M059J (cell line): ENCODE measurements around the gene KLK4. TPM values are rescaled to one million over a fixed set of nuclear protein-coding genes. Genes with fewer than 3 reads are reported as not detected.
"Not testable (repeated sequence)": the region's sequence is repeated elsewhere in the genome, so short reads cannot be mapped to it uniquely, and the experiment has no call there.

Experiments used
- DNase-seq: peaks from one replicate; pipeline ENCODE4 v3.0.0-alpha.2; 2012; ENCODE audit warnings: low read depth
- total RNA-seq: library from RNA; depleted of rRNA; stranded (reverse); fragments of >200 nt; shearing (Covaris generic); gene quantifications from 2 replicates; pipeline ENCODE4 v1.2.3, GENCODE V29; 2014

The KLK4 gene
- total RNA-seq, 1 experiment from 2014 or later = not detected

- DNase-seq = no peak
Observed at GRCh38 chr19:50912727-50913716, 1.8 kb upstream of the KLK4 start.

DNA sequence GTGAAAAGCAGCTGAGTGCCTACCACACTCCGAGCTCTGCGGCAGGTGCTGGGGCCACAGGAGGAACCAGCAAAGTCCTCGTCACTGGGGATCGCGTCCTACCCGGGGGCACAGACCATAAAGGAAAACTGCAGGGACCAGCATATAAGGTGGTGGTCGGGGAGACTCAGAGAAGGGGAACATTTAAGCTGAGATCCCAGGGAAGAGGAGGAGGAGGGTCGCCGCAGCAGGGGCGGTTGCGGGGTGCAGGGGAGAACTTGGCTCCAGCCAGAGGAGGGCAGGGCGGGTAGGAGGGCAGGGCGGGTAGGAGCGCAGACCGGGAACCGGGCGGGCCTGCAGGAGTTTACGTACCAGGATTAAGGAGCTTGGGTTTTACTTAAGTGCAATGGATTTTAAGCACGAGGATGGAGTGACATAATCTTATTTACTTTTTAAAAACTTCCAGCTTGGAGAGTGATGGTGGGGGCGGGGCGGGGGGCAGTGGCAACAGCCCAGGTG lies 956 bp upstream of the KLK4 start:
- no peak for DNase-seq

GRCh38 chr19:50910722-50911121 lies 473 bp downstream of the KLK4 start:
- DNase-seq = no peak

- peak; percentile 33 for DNase-seq
Observed at GRCh38 chr19:50909240-50910070, 1.7 kb downstream of the KLK4 start.

- no peak for DNase-seq
Observed at GRCh38 chr19:50908336-50908735, 2.9 kb downstream of the KLK4 start.

DNA sequence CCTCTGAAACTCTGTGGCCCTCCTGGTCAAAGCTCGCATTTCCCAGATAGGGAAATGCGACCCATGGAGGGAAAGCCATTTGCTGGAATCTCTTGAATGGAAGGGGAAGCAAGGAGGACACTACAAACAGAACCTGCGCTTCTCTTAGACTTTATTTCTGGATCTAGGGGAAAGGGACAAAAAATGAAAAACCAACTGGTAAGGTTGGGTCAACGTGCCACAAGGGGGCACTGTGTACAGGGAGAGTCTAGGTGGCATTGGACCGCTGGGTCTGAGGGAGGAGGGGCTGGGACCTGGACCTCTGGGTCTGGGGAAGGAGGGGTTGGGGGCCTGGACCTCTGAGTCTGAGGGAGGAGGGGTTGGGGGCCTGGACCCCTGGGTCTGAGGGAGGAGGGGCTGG lies 5.0 kb downstream of the KLK4 start:
- DNase-seq = no peak

DNA sequence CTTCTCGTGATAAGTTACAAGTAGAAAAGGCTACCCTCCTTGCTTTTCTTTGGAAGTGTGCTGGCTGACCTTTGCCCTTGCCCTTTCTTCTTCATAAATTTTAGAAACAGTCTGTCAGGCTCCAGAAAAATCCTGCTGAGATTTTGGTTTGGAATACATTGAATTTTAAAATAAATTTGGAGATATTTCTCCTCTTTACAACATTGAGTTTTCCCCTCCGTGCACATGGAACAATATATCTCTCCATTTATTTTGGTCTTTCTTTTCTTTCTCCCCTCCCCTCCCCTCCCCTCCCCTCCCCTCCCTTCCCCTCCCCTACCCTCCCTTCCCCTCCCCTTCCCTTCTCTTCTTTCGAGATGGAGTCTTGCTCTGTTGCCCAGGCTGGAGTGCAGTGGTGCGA lies 8.6 kb downstream of the KLK4 start:
- DNase-seq = no peak

DNA sequence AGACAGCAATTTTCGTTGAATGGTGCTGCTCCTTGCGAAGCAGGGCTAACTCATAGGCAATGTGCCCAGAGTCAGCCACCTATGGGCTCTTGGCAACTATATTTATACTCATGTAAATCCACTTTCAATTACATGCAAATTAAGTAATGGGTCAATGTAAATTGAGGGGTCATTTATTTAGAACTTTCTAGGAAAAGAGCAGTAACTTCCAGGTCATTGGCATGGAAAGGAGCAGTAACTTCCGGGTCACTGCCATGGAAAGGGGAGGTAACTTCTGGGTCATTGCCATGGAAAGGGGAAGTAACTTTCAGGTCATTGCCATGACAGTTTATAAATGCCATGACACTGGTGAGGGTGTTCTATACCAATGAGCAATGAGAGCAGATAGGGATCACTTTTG lies 11.6 kb downstream of the KLK4 start:
- DNase-seq = no peak

- no peak for DNase-seq
Observed at GRCh38 chr19:50898018-50898417, 13.2 kb downstream of the KLK4 start.

DNA sequence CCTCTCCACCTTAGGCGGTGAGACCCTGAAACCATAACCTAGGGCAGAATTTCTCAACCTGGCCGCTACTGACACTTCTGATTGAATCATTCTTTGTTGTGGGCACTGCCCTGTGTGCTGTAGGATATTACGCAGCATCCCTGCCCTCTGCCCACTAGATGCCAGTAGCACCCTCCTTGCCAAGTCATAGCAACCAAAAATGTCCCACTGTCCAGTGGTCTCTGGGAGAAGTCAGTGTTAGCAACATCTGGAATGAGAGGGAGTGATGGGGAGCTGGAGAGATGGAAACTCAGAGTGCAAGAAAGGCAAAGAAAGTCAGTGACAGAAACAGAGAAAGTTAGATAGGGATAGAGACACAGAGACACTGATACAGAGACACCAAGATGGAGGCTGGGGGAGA lies 13.6 kb downstream of the KLK4 start:
- no peak for DNase-seq

DNA sequence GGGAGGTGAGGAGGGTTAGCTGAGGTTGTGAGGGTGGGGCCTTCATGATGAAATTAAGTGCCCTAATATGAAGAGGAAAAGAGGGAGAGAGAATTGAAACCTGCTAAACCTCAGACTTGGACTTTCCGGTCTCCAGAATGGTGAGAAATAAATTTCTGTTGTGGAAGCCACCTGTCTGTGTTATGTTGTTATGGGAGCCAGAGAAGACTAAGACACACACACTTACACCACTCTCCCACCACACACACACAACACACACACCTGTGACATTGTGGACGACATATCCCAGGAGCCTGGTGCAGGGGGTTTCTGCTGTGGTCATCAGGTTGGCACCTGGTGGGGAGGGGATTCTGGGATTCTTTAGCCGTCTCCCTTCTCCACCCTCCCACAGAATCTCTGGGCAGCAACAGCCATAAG lies 14.0 kb downstream of the KLK4 start:
- no peak for DNase-seq

GRCh38 chr19:50896591-50897190 lies 14.5 kb downstream of the KLK4 start:
- DNase-seq = peak; percentile 84

GRCh38 chr19:50896089-50896590 lies 15.1 kb downstream of the KLK4 start:
- not testable (repeated sequence) for DNase-seq

DNA sequence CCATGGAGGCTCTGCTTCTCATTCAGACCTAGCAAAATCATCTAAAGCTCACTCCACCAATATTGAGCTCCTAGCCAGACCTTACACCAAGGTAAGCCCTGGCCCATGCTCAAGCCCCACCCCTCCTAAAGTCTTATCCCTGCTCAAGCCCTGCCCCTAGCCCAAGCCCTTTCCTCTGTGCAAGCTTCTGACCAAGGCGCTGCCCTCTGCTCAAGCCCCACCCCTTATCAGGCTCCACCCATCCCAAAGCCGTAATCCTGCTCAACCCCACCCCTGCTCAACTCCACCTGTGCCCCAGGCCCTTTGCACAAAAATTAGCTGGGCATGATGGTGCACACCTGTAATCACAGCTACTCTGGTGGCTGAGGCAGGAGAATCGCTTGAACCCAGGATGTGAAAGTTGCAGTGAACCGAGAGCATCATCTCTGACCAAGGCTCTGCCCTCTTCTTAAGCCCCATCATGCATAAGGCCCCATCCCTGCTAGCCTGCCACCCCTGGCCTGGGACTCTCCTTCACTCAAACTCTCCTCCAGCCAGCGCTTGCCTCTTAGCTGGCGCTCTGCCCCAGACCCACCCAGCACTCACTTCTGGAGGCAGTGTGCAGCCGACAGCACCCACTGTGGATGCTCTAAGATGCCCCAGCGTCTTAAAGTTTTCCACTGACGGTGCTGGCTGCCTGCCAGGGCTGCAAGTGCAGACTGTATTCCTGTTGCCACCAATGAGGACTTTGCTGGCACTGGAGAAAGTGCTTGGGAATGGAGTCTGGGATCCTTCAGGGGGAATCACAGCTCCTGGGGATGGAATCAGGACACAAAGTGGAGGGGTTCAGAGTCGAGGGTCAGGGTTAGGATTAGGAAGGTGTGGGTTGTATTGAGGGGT lies 16.5 kb downstream of the KLK4 start:
- DNase-seq = no peak

GRCh38 chr19:50893047-50893736 lies 18.0 kb downstream of the KLK4 start:
- no peak for DNase-seq

DNA sequence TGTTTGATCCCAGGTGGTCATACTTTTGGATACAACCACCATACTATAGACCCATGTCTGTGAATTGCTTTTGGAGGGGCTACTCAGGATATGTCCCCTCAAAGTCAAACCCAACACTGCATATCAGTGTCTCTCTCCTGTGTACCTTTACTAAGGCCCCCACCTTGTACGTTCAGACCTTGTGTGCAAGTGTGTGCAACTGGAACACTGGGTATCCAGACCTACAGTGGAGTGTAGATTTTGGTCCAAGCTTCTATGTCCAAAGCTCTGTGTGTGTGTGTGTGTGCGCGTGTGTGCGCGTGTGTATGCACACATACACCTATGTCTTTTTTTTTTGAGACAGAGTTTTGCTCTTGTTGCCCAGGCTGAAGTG lies 20.0 kb downstream of the KLK4 start:
- no peak for DNase-seq

DNA sequence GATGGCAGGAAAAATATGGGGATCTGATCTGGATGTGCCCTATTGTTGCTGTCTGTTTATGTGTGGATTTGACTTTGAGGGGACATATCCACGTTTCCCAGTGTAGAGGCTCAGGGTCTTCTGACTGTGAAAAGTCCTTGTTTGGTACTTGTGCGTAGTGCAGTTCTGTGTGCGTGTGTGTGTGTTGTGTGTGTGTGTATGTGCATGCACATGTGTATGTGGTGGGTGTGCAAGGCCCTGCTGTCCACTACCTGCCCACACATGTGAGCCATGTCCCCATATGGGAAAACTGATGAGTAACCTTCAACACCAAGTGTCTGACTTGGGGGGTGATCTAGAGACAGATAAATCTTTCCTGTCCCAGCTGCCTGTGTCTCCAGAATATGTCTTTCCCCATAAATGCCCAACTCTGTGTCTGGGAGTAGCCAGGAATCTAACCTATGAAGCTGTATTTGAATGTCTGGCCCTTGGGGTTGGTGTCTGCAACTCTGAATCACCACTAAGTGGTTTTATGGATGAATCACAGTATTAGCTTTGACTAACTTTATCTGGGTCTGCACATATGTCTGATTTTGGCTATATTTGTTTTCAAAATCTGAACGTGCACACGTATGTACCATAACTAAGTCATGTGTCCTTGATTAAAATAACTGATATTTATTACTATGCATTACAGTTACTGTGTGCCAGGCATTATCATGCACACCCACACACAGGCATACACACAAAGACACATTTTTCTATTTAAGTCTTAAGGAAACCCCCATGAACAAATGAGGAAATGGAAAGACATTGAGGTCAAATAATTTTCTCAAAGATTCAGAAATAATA lies 20.6 kb downstream of the KLK4 start:
- peak; percentile 68 for DNase-seq

GRCh38 chr19:50889638-50890037 lies 21.6 kb downstream of the KLK4 start:
- no peak for DNase-seq

GRCh38 chr19:50882188-50882587 lies 29.0 kb downstream of the KLK4 start:
- no peak for DNase-seq
